ENCODE measurements around the gene PLCB3. TPM values are rescaled to one million over a fixed set of nuclear protein-coding genes. Genes with fewer than 3 reads are reported as not detected.

The PLCB3 gene
- total and polyA plus RNA-seq, 2 of the 13 experiments (the other 11 are each of a cell fraction or from before 2014, with no cell fraction given): 7.5 to 13.8 TPM

- TF ChIP-seq, protein P1, sequence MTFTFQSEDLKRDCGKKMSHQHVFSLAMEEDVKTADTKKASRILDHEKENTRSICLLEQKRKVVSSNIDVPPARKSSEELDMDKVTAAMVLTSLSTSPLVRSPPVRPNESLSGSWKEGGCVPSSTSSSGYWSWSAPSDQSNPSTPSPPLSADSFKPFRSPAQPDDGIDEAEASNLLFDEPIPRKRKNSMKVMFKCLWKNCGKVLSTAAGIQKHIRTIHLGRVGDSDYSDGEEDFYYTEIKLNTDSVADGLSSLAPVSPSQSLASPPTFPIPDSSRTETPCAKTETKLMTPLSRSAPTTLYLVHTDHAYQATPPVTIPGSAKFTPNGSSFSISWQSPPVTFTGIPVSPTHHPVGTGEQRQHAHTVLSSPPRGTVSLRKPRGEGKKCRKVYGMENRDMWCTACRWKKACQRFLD (CRISPR knock-in tag; IDR thresholded peaks at IDR 0.05; ENCODE audit: borderline replicate concordance): 0 out of 2 replicates have a peak, but pooled peaks have one; percentile 8
- no peak for TF ChIP-seq ZNF761 (CRISPR knock-in tag; conservative IDR thresholded peaks at IDR 0.05)
- no peak for TF ChIP-seq ATF7-NPFF (CRISPR knock-in tag; IDR thresholded peaks at IDR 0.05; ENCODE audit: low read depth)
- TF ChIP-seq AHR (CRISPR knock-in tag; IDR thresholded peaks at IDR 0.05): no peak
- peak; percentile 53 for TF ChIP-seq CTCF (CRISPR knock-in tag; IDR thresholded peaks at IDR 0.05)
- no peak for TF ChIP-seq ZNF24 (IDR thresholded peaks at IDR 0.05)
- TF ChIP-seq GLMP (CRISPR knock-in tag; IDR thresholded peaks at IDR 0.05; ENCODE audit: borderline replicate concordance): no peak
- no peak for TF ChIP-seq ZNF790 (CRISPR knock-in tag; IDR thresholded peaks at IDR 0.05; ENCODE audit: borderline replicate concordance)
- no peak for TF ChIP-seq GPN1 (CRISPR knock-in tag; IDR thresholded peaks at IDR 0.05; ENCODE audit: borderline replicate concordance)
- TF ChIP-seq ZNF180 (CRISPR knock-in tag; IDR thresholded peaks at IDR 0.05; ENCODE audit: borderline replicate concordance, low read depth): no peak
- no peak for TF ChIP-seq TFE3 (CRISPR knock-in tag; IDR thresholded peaks at IDR 0.05)
- TF ChIP-seq NONO (IDR thresholded peaks at IDR 0.05): no peak
- no peak for TF ChIP-seq NONO (CRISPR knock-in tag; conservative IDR thresholded peaks at IDR 0.05)
- no peak for TF ChIP-seq KMT2B (CRISPR knock-in tag; IDR thresholded peaks at IDR 0.05)
- no peak for TF ChIP-seq ZHX2 (IDR thresholded peaks at IDR 0.05; ENCODE audit: low read depth)
- no peak for TF ChIP-seq ZHX2 (CRISPR knock-in tag; IDR thresholded peaks at IDR 0.05; ENCODE audit: borderline replicate concordance)
- TF ChIP-seq PHF5A (CRISPR knock-in tag; IDR thresholded peaks at IDR 0.05; ENCODE audit: low read depth, unreplicated experiment): no peak
Observed at GRCh38 chr11:64285885-64286800, 34.8 kb downstream of the PLCB3 start (continued).
